Hematopoietic multipotent progenitor cell treated with erythropoietin and hydrocortisone succinate and interleukin-3 and kit ligand, for 8 days (in vitro differentiated cells): ENCODE measurements around the gene UFSP1.
"Not testable (repeated sequence)": the region's sequence is repeated elsewhere in the genome, so short reads cannot be mapped to it uniquely, and the experiment has no call there.

ENCODE experiments used
- DNase-seq: peaks from one replicate; pipeline ENCODE4 v3.0.0-alpha.2; 2015

UFSP1 gene

GRCh38 chr7:100879685-100880261, 9.7 kb downstream of the UFSP1 start:
- no peak for DNase-seq

GRCh38 chr7:100878685-100879084, 10.8 kb downstream of the UFSP1 start:
- DNase-seq: no peak

- no peak for DNase-seq
These were observed 11.5 kb downstream of the UFSP1 start for GRCh38 chr7:100878013-100878412.

GRCh38 chr7:100875356-100875751, 14.2 kb downstream of the UFSP1 start:
- peak; percentile 46 for DNase-seq

- DNase-seq: peak; percentile 99
These were observed 14.7 kb downstream of the UFSP1 start, which contains the start of gene SRRT for GRCh38 chr7:100874577-100875355. SRRT (plus strand) TSS chr7:100875103; CDS start chr7:100875591, 488 bp downstream.

GRCh38 chr7:100874300-100874576, 15.3 kb downstream of the UFSP1 start:
- DNase-seq: no peak

- no peak for DNase-seq
These were observed 15.8 kb downstream of the UFSP1 start for GRCh38 chr7:100873599-100874299.

GRCh38 chr7:100867776-100868485, 21.6 kb downstream of the UFSP1 start:
- DNase-seq: no peak

GRCh38 chr7:100867040-100867775, 22.3 kb downstream of the UFSP1 start, which contains the start of gene TRIP6:
TRIP6 (plus strand) TSS chr7:100867387; CDS start chr7:100867498, 111 bp downstream.
- DNase-seq: peak; percentile 93

GRCh38 chr7:100866729-100867039, 22.8 kb downstream of the UFSP1 start:
- no peak for DNase-seq

- peak; percentile 86 for DNase-seq
These were observed 23.4 kb downstream of the UFSP1 start for GRCh38 chr7:100865938-100866728.

- DNase-seq: peak; percentile 60
These were observed 24.1 kb downstream of the UFSP1 start for GRCh38 chr7:100865372-100865911.

- no peak for DNase-seq
These were observed 25.2 kb downstream of the UFSP1 start for GRCh38 chr7:100864263-100864845.

- peak; percentile 66 for DNase-seq
These were observed 26.0 kb downstream of the UFSP1 start for GRCh38 chr7:100863406-100863950.

- DNase-seq: no peak
These were observed 27.9 kb downstream of the UFSP1 start for GRCh38 chr7:100861616-100861985.

GRCh38 chr7:100860702-100861615, 28.6 kb downstream of the UFSP1 start:
- DNase-seq: no peak

- no peak for DNase-seq
These were observed 29.7 kb downstream of the UFSP1 start for GRCh38 chr7:100859856-100860255.

- no peak for DNase-seq
These were observed 32.6 kb downstream of the UFSP1 start for GRCh38 chr7:100856871-100857282.

GRCh38 chr7:100855515-100855914, 34.0 kb downstream of the UFSP1 start:
- DNase-seq: no peak

- DNase-seq: not testable (repeated sequence)
These were observed 34.6 kb downstream of the UFSP1 start for GRCh38 chr7:100854899-100855298.
